ENCODE results near the gene SLC4A2.

Gene SLC4A2

GRCh38 chr7:151068069-151068773, 8.8 kb downstream of the SLC4A2 start:
- no peak for DNase-seq (ENCODE audit: extremely low read depth, insufficient read length)
- TF ChIP-seq CTCF (IDR thresholded peaks at IDR 0.05; ENCODE audit: insufficient read depth, low read length, poor library complexity, severe bottlenecking): no peak
- Histone ChIP-seq H3K36me3 (ENCODE audit: control insufficient read depth, insufficient read depth, low read length) (peaks cover 30% of the 10 kb centered on the region), H3K27me3 (replicated peaks; ENCODE audit: control insufficient read depth, insufficient read depth, low read length) (no peaks in the 10 kb centered on the region), H3K4me3 (replicated peaks; ENCODE audit: low read depth, low read length) (no peak overlapping the region)

GRCh38 chr7:151069841-151070573, 10.6 kb downstream of the SLC4A2 start:
- Histone ChIP-seq H3K27me3 (replicated peaks; ENCODE audit: control insufficient read depth, insufficient read depth, low read length) (no peaks in the 10 kb centered on the region), H3K36me3 (ENCODE audit: control insufficient read depth, insufficient read depth, low read length) (peaks cover 41% of the 10 kb centered on the region)

GRCh38 chr7:151070574-151070960, 11.2 kb downstream of the SLC4A2 start:
- Histone ChIP-seq H3K27me3 (replicated peaks; ENCODE audit: control insufficient read depth, insufficient read depth, low read length) (no peaks in the 10 kb centered on the region), H3K36me3 (ENCODE audit: control insufficient read depth, insufficient read depth, low read length) (peaks cover 43% of the 10 kb centered on the region), H3K4me3 (replicated peaks; ENCODE audit: low read depth, low read length) (no peak overlapping the region)
- no peak for DNase-seq (ENCODE audit: extremely low read depth, insufficient read length)
- TF ChIP-seq CTCF (IDR thresholded peaks at IDR 0.05; ENCODE audit: insufficient read depth, low read length, poor library complexity, severe bottlenecking): no peak

More at GRCh38 chr7:151069841-151070573, 10.6 kb downstream of the SLC4A2 start:
- no peak for DNase-seq (ENCODE audit: extremely low read depth, insufficient read length)
- H3K4me3 ChIP-seq (replicated peaks; ENCODE audit: low read depth, low read length): no peak overlapping the region
- TF ChIP-seq CTCF (IDR thresholded peaks at IDR 0.05; ENCODE audit: insufficient read depth, low read length, poor library complexity, severe bottlenecking): no peak

- no peak for TF ChIP-seq CTCF (IDR thresholded peaks at IDR 0.05; ENCODE audit: insufficient read depth, low read length, poor library complexity, severe bottlenecking)
- Histone ChIP-seq H3K4me3 (replicated peaks; ENCODE audit: low read depth, low read length) (no peak overlapping the region), H3K36me3 (ENCODE audit: control insufficient read depth, insufficient read depth, low read length) (peaks cover 47% of the 10 kb centered on the region), H3K27me3 (replicated peaks; ENCODE audit: control insufficient read depth, insufficient read depth, low read length) (no peaks in the 10 kb centered on the region)
- no peak for DNase-seq (ENCODE audit: extremely low read depth, insufficient read length)
These were observed 11.9 kb downstream of the SLC4A2 start for GRCh38 chr7:151071032-151071866.

GRCh38 chr7:151073990-151074389, 14.6 kb downstream of the SLC4A2 start:
- DNase-seq (ENCODE audit: extremely low read depth, insufficient read length): no peak
- Histone ChIP-seq H3K36me3 (ENCODE audit: control insufficient read depth, insufficient read depth, low read length) (peaks cover 55% of the 10 kb centered on the region), H3K27me3 (replicated peaks; ENCODE audit: control insufficient read depth, insufficient read depth, low read length) (no peaks in the 10 kb centered on the region), H3K4me3 (replicated peaks; ENCODE audit: low read depth, low read length) (no peak overlapping the region)
- TF ChIP-seq CTCF (IDR thresholded peaks at IDR 0.05; ENCODE audit: insufficient read depth, low read length, poor library complexity, severe bottlenecking): no peak

Data from GM06990 (cell line).